ENCODE results near the gene PTPRN2.

DNA sequence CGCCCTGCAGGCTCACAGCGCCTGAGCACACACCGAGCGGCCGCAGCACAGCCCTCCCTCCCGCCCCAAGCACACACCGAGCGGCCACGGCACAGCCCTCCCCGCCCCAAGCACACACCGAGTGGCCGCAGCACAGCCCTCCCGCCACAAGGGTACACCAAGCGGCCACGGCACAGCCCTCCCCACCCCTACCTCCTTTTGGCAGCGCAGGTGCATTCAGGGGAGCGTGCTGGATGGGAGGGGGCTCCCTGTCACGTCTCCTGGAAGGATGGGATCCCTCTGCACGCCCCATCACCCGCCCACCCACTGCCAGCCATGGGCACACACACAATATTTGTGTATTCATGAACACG lies 768.2 kb downstream of the PTPRN2 start:
- TF ChIP-seq, protein P1, sequence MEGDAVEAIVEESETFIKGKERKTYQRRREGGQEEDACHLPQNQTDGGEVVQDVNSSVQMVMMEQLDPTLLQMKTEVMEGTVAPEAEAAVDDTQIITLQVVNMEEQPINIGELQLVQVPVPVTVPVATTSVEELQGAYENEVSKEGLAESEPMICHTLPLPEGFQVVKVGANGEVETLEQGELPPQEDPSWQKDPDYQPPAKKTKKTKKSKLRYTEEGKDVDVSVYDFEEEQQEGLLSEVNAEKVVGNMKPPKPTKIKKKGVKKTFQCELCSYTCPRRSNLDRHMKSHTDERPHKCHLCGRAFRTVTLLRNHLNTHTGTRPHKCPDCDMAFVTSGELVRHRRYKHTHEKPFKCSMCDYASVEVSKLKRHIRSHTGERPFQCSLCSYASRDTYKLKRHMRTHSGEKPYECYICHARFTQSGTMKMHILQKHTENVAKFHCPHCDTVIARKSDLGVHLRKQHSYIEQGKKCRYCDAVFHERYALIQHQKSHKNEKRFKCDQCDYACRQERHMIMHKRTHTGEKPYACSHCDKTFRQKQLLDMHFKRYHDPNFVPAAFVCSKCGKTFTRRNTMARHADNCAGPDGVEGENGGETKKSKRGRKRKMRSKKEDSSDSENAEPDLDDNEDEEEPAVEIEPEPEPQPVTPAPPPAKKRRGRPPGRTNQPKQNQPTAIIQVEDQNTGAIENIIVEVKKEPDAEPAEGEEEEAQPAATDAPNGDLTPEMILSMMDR (IDR thresholded peaks at IDR 0.05) = no peak
- TF ChIP-seq ZFX (IDR thresholded peaks at IDR 0.05; ENCODE audit: borderline replicate concordance) = no peak
